GM12872 (cell line): ENCODE results near the gene CAPG.

Experiments
- TF ChIP-seq, protein P1 (sequence below): IDR thresholded peaks from 3 replicates; pipeline ENCODE4 v1.5.1; 2011; ENCODE audit warnings: low read depth, mild to moderate bottlenecking, low read length, moderate library complexity; ENCODE audit not compliant: insufficient read depth

CAPG gene, protein sequence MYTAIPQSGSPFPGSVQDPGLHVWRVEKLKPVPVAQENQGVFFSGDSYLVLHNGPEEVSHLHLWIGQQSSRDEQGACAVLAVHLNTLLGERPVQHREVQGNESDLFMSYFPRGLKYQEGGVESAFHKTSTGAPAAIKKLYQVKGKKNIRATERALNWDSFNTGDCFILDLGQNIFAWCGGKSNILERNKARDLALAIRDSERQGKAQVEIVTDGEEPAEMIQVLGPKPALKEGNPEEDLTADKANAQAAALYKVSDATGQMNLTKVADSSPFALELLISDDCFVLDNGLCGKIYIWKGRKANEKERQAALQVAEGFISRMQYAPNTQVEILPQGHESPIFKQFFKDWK

DNA sequence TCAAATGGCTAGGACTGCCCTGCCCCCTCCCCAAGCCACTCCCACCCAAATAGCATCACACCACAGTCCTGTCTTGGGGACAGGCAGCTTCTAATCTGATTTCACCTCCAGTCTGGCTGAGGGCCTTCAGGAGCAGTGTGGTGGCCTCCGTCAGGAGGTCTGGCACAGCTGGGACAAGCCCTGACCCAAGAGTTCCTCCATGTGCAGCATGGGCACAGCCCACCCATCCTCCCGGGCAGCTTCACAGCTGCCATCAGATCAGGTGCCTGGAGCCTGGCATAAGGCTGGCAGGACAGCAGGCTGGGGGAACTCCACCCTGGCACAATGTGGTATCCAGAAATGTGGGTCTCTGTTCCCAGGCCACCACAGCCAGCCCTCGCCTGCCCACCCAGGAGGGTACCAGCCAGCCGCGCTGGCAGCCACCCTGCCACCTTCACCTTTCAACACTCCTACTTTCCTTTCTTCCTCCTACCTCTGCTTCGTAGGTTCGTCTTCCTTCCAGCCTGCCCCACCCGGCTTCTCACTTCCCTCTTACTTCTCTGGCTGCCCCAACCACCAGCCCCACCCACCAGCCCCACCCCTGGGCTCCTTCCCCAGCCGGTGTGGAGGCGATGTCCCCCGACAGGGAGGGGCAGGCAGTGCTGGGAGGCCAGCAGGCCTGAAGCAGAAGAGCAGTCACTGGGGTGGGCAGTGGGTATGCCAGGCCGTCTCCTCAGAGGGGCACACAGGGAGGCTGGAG is at the start of gene CAPG:
Gene CAPG (minus strand): TSS at position 522 of the 739 bp plus-strand sequence. CDS start 8,221 bp downstream, outside the sequence.
- TF ChIP-seq, protein P1, sequence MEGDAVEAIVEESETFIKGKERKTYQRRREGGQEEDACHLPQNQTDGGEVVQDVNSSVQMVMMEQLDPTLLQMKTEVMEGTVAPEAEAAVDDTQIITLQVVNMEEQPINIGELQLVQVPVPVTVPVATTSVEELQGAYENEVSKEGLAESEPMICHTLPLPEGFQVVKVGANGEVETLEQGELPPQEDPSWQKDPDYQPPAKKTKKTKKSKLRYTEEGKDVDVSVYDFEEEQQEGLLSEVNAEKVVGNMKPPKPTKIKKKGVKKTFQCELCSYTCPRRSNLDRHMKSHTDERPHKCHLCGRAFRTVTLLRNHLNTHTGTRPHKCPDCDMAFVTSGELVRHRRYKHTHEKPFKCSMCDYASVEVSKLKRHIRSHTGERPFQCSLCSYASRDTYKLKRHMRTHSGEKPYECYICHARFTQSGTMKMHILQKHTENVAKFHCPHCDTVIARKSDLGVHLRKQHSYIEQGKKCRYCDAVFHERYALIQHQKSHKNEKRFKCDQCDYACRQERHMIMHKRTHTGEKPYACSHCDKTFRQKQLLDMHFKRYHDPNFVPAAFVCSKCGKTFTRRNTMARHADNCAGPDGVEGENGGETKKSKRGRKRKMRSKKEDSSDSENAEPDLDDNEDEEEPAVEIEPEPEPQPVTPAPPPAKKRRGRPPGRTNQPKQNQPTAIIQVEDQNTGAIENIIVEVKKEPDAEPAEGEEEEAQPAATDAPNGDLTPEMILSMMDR, result no peak

DNA sequence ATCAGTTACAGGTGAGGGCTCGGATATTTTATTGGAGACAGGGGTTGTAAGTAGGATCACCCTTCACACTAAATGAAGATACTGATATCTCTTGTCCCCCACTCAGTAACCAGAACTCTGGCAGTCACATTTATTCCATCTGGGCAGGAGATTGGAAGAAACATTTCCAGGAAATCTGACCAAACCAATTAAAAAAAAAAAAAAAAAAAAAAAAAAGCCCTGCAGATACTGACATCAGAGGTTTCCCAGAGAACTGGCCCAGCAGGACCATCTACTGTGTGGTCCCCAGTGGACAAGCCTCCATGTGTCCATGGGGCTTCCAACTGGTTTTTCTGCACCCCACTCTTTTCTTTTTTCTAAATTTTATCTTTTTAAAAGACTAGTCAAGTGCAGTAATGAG is 49.6 kb upstream of the CAPG start:
- TF ChIP-seq, protein P1, result no peak

DNA sequence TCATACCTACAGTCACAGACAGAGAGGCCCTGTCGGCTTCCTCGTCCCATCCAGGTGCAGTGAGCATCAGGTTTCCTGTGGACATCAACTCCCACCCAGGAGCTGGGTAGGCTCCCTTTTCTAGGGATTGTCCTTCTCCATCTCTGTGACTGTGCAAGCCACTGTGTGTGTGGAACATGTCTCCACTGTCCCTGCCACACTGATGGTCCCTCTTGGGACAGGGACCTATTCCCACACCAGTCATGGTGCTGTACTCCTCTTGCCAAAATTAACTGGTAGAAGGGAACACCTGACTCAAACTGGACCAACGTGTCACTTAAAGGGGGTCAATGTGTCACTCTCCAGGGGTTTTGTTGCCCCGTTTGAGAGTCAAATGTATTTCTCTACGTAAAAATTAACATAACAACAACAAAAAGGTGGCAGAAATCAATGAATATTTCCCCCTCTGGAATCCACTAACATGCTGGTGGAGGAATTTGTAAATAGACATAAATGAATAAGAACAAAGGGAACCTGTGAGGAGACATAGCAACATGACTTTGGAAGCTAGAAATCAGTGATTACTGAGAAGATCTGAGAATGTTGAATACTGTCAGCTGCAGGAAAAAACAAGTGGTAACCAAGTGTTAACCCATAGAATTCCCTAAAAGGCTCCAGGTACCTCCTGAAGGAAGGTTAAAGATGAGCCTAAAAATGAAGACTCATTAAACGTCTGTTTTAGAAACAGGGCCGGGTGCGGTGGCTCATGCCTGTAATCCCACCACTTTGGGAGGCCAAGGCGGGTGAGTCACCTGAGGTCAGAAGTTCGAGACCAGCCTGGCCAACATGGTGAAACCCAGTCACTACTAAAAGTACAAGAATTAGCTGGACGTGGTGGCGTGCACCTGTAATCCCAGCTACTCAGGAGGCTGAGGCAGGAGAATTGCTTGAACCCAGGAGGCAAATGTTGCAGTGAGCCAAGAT is 48.7 kb upstream of the CAPG start:
- TF ChIP-seq, protein P1, result no peak

DNA sequence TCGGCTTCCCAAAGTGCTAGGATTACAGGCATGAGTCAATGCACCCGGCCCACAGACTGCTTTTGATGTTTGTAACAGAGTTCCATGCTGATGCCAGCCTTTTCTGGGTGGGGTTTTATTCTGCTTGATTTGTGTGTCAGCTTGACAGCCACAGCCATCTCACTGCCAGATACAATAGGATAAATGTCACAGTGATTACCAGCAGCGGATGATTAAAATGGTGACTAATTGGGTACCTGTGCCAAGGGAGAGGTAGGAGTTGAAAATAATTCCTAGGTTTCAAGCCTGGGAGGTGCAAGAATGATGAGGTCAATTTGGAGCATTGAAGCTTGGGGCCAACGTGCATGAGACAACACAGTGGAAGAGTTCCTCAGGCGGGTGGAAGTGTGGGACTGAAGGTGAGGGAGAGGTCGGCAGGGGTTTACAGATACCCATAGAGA is 47.7 kb upstream of the CAPG start:
- TF ChIP-seq, protein P1, result no peak

DNA sequence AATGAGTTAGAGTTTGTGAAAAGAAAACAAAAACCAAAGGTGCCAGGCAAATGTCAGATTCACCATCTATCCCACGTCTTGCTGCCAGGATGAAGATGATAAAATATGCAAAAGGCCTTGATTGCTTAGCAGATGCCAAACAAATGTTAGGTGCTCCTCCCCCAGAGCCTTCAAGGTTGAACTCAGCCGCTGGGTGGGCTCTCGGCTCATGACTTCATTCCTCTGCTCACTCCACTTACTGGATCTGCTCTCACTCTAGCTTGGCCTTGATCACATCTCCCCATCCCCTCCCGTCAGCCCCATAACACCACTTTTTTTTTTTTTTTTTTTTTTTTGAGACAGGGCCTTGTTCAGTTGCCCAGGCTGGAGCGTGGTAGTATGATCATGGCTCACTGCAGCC is 46.9 kb upstream of the CAPG start:
- TF ChIP-seq, protein P1, result no peak

GRCh38 chr2:85455552-85456090 is 45.5 kb upstream of the CAPG start:
- TF ChIP-seq, protein P1, result no peak
